Measurements from ENCODE around the gene LTBP2. TPM values are rescaled to one million over a fixed set of nuclear protein-coding genes. Genes with fewer than 3 reads are reported as not detected.

Gene LTBP2
- total RNA-seq: 15.8 and 37.4 TPM in 2 replicates

GRCh38 chr14:74611650-74612349 lies at the start of gene LTBP2:
Gene LTBP2 (minus strand): TSS chr14:74612237. CDS start chr14:74611944, 293 bp downstream.

DNA sequence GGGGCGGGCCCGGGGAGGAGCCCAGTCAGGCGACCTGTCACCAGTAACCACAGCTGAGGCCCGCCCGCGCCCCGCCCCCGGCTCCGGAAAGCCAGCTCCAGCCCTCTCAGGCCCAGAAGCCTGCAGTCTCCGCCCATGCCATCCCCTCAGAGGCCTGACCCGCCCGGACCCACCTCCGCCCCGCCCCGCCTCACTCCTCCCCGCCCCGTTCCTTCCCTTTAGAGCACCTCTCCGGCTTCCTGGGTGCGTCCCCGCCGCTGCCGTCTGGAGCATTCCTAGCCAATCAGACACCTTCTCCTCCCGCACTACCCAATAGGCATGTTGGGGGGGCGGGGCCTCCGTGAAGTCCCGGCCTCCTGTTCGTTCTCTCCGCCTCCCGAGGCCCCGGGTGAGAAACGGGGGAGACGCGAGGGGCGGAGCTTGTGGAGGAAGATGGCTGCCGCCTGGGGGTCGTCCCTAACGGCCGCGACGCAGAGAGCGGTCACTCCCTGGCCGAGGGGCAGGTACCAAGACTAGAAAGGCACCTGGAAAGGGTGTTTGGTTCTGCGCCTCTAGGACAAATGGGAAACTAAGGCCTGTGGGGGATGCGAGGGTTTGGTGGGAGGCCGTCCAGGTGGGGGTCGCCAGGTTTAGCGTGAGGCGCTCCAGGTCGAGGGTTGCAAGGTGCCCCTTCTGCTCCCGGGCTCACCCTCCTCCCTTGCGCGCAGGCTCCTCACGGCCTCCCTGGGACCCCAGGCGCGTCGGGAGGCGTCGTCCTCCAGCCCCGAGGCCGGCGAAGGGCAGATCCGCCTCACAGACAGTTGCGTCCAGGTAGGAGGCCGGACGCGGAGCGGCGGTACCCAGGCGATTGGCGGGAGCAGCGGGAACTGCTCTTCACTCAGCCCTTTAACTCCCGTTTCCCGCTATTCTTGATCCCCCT lies 118.4 kb downstream of the LTBP2 start, which contains the start of gene ISCA2:
ISCA2 (plus strand) TSS at position 423 of the 919 bp plus-strand sequence; CDS start at position 433, 10 bp downstream.

DNA sequence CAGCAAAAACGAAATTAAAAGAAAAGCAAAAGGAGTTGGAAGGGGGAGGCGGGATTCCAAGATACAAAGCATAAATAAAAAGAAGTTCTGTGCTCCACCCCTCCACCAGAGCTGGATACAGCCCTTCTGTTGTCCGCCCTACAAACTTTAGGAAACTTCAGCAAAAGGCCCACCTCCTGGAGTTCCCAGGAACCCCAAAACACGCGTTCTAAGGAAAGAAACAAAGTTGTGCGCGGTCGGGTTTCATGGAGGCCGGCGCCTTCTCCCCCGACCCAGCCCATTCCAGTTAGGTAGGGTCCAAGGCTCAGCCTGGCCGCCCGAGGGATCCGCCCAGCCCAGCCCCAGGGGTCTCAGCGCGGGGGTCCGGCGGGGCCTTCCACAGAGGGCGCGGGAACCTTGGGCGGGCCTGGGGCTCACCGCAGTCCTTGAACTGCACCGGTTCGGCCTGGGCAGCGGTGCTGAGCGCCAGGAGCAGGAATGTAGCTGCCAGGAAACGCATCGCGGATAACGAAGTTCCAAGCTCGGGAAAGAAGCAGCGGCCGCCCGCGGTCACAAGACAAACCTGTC lies 119.2 kb downstream of the LTBP2 start, which contains the start of gene NPC2:
NPC2 (minus strand) TSS at position 530 of the 567 bp plus-strand sequence; CDS start at position 499, 31 bp downstream.

Other genes starting within 250 kb of the LTBP2 start
- gene SYNDIG1L, start 186.0 kb downstream of the LTBP2 start, total RNA-seq: under 0.01 TPM in 1 of 2 replicates, not detected in the other
- 235 and 289 TPM in 2 replicates for gene NPC2, start 118.9 kb downstream of the LTBP2 start, total RNA-seq
- gene ISCA2, start 118.5 kb downstream of the LTBP2 start, total RNA-seq: 17.4 and 28.1 TPM in 2 replicates
- gene AREL1, start 100.8 kb upstream of the LTBP2 start, total RNA-seq: 21.1 and 31.6 TPM in 2 replicates
- gene FCF1, start 100.9 kb upstream of the LTBP2 start, total RNA-seq: 28.0 and 34.3 TPM in 2 replicates
- gene YLPM1, start 151.1 kb upstream of the LTBP2 start, total RNA-seq: 12.5 and 15.1 TPM in 2 replicates

All from tracheal epithelial cell (primary cell).